IPS-15b (cell line): ENCODE results near the gene RNU7-1.

Experiments
- H3K27me3 ChIP-seq: one replicate; pipeline ENCODE4 v1.6.1; 2013; ENCODE audit warnings: low read length; ENCODE audit not compliant: control insufficient read depth, insufficient read depth
- H3K36me3 ChIP-seq: one replicate; pipeline ENCODE4 v1.6.1; 2013; ENCODE audit warnings: low read length; ENCODE audit not compliant: control insufficient read depth, insufficient read depth
- H3K4me1 ChIP-seq: one replicate; pipeline ENCODE4 v1.6.1; 2013; ENCODE audit warnings: mild to moderate bottlenecking, low read length; ENCODE audit not compliant: control insufficient read depth, insufficient read depth
- H3K4me3 ChIP-seq: one replicate; pipeline ENCODE4 v1.5.1; 2013; ENCODE audit warnings: low read depth, low read length
- H3K9ac ChIP-seq: one replicate; pipeline ENCODE4 v1.6.1; 2013; ENCODE audit warnings: low read depth, mild to moderate bottlenecking, low read length
- H3K9me3 ChIP-seq: one replicate; pipeline ENCODE4 v1.6.1; 2013; ENCODE audit warnings: mild to moderate bottlenecking, low read length; ENCODE audit not compliant: control insufficient read depth, insufficient read depth

Gene RNU7-1

DNA sequence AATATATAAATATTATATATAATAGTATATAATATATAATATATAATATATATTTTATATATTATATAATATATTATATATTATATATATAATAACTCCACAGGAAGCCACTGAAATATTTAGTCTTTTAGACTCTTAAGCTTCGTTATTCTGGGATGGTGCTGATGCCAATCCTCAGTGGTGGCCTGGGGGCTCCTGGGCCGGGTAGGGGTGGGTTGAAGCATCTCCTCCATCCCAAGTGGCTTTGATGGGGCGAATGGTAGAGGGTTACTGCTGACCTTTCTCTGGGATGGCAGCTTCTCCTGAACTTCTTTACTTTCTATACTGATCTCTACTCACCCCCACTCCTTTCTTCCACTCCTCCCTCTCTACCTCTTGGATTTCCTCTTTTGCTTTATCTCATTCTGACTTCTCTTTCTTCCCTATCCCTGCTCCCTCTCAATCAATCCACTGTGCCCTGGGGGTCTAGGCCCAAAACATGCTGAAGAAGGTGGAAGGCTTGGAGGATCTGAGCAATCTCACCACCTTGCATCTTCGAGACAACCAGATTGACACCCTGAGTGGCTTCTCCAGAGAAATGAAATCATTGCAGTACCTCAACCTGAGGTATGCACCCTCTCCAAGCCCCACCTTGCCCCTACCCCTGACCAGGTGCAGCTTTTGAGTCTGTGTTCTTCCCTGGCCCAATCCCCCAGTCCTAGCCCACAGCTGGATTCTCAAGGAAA is 34.0 kb upstream of the RNU7-1 start:
- Histone ChIP-seq H3K4me1 (peaks cover 16% of the 10 kb centered on the region), H3K9ac (no peak overlapping the region), H3K4me3 (no peak overlapping the region), H3K27me3 (peaks cover 9% of the 10 kb centered on the region), H3K9me3 (no peaks in the 10 kb centered on the region), H3K36me3 (no peaks in the 10 kb centered on the region)

DNA sequence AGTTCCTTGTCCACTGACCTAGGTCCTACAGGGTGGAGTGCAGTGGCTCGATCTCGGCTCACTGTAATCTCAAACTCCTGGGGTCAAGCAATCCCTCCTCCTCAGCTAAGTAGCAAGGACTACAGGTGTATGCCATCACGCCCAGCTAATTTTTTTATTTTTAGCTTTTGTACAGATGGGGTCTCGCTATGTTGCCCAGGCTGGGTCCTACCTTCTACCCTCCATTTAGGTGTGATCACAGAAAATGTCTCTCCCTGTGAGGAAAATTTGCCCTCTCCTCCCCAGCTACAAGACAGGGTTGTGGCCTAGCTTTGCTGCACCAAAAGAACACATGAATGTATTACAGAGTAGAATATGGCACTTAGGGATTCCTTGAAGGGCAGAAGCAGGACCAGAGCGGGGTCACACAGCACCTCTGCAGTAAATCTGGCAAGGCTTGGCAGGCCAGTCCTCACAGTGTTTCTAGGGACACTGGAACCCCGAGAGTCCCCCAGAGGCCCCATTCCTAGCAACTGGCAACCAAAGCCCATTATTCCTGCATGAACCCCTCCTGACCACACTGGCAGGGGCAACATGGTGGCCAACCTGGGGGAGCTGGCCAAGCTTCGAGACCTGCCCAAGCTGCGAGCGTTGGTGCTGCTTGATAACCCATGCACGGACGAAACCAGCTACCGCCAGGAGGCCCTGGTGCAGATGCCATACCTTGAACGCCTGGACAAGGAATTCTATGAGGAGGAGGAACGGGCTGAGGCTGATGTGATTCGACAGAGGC is 31.3 kb upstream of the RNU7-1 start:
- peaks cover 16% of the 10 kb centered on the region for H3K4me1 ChIP-seq

GRCh38 chr12:6914246-6914946 is 29.2 kb upstream of the RNU7-1 start, which contains the start of gene ENO2:
TSS of gene ENO2 (plus strand) at chr12:6914580. CDS start at chr12:6915833, 1,253 bp downstream.
- Histone ChIP-seq H3K36me3 (peaks cover 25% of the 10 kb centered on the region), H3K9me3 (no peaks in the 10 kb centered on the region), H3K4me1 (peaks cover 16% of the 10 kb centered on the region), H3K4me3 (peak within 1 kb of the TSS; percentile 86), H3K27me3 (no peaks in the 10 kb centered on the region), H3K9ac (peak within 1 kb of the TSS; percentile 76)

More for the DNA sequence above, 31.3 kb upstream of the RNU7-1 start:
- no peak overlapping the region for H3K9ac ChIP-seq
- H3K36me3 ChIP-seq = peaks cover 16% of the 10 kb centered on the region
- H3K9me3 ChIP-seq = no peaks in the 10 kb centered on the region
- H3K27me3 ChIP-seq = no peaks in the 10 kb centered on the region
- H3K4me3 ChIP-seq = no peak overlapping the region

- Histone ChIP-seq H3K9me3 (no peaks in the 10 kb centered on the region), H3K27me3 (no peaks in the 10 kb centered on the region), H3K9ac (peak overlapping the region; percentile 76), H3K4me1 (peaks cover 16% of the 10 kb centered on the region), H3K4me3 (peak overlapping the region; percentile 86), H3K36me3 (peaks cover 33% of the 10 kb centered on the region)
These were observed 28.4 kb upstream of the RNU7-1 start for GRCh38 chr12:6914947-6915788.

- Histone ChIP-seq H3K36me3 (peaks cover 33% of the 10 kb centered on the region), H3K9ac (peak overlapping the region; percentile 47)
These were observed 27.8 kb upstream of the RNU7-1 start for GRCh38 chr12:6915789-6916285.

DNA sequence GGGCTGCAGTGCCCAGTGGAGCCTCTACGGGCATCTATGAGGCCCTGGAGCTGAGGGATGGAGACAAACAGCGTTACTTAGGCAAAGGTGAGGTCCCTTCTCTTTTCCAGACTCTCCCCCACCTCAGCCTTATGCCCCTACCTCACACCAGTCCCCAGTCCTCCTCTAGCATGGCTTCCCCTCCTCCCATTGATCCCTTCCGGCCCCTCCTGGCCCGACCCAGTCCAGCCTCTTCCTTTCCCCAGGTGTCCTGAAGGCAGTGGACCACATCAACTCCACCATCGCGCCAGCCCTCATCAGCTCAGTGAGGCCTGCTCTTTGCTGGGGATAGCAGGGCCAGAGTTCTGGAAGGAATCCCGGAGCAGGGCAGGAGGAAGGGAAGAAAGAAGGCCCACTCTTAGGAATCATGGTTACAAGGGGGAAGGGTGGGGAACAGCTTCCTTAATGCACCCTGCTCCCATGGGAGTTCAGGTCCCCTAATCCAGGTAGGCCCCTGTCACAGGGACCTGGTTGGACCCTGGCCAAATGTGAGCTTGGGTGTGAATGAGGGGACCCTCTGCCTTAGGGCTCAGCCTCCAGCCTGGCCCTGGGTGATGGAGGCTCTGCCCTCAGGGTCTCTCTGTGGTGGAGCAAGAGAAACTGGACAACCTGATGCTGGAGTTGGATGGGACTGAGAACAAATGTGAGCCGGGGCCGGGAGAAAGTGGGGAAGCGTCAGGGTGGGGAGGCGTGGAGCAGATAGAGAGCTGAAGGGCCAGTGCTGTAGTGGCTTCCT is 27.0 kb upstream of the RNU7-1 start:
- peaks cover 36% of the 10 kb centered on the region for H3K36me3 ChIP-seq
- H3K4me3 ChIP-seq = peak overlapping the region; percentile 86
- peaks cover 16% of the 10 kb centered on the region for H3K4me1 ChIP-seq
- peak overlapping the region; percentile 47 for H3K9ac ChIP-seq
- no peaks in the 10 kb centered on the region for H3K27me3 ChIP-seq
- H3K9me3 ChIP-seq = no peaks in the 10 kb centered on the region

More at GRCh38 chr12:6915789-6916285, 27.8 kb upstream of the RNU7-1 start:
- Histone ChIP-seq H3K4me3 (peak overlapping the region; percentile 86), H3K9me3 (no peaks in the 10 kb centered on the region), H3K4me1 (peaks cover 16% of the 10 kb centered on the region), H3K27me3 (no peaks in the 10 kb centered on the region)

DNA sequence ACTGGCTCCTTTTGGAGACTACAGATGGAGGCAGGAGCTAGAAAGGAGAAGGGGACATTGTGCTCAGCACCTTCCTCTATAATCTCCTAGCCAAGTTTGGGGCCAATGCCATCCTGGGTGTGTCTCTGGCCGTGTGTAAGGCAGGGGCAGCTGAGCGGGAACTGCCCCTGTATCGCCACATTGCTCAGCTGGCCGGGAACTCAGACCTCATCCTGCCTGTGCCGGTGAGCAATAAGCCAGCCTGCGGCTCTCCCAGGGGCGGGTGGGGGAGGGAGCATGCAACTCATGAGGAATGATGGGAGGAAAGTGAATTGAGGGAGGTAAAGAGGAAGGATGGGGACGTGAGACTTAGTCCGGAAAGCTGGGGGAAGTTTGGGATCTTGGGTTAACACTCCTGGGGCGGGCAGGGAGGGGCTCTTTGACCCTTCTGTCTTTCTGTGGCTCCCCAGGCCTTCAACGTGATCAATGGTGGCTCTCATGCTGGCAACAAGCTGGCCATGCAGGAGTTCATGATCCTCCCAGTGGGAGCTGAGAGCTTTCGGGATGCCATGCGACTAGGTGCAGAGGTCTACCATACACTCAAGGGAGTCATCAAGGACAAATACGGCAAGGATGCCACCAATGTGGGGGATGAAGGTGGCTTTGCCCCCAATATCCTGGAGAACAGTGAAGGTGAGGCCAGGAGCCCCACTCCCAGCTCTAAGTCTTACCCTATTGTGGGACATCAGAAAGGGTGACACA is 26.0 kb upstream of the RNU7-1 start:
- Histone ChIP-seq H3K4me1 (peaks cover 16% of the 10 kb centered on the region), H3K4me3 (no peak overlapping the region), H3K27me3 (no peaks in the 10 kb centered on the region), H3K9ac (no peak overlapping the region), H3K36me3 (peaks cover 47% of the 10 kb centered on the region), H3K9me3 (no peaks in the 10 kb centered on the region)

GRCh38 chr12:6919588-6919987 is 24.0 kb upstream of the RNU7-1 start:
- no peaks in the 10 kb centered on the region for H3K9me3 ChIP-seq
- H3K9ac ChIP-seq = no peak overlapping the region
- no peaks in the 10 kb centered on the region for H3K27me3 ChIP-seq
- peaks cover 55% of the 10 kb centered on the region for H3K36me3 ChIP-seq
- H3K4me1 ChIP-seq = peaks cover 9% of the 10 kb centered on the region
- no peak overlapping the region for H3K4me3 ChIP-seq

DNA sequence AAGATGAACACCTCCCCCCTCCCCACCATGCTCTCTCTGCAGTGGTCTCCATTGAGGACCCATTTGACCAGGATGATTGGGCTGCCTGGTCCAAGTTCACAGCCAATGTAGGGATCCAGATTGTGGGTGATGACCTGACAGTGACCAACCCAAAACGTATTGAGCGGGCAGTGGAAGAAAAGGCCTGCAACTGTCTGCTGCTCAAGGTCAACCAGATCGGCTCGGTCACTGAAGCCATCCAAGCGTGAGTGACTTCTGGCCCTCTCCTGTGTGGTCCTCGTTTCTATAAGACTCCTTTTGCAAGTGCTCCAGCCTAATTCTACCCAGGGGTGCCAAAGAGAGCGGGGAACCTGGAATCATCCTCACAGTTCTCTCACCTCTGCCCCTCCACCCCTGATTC is 22.1 kb upstream of the RNU7-1 start:
- peaks cover 21% of the 10 kb centered on the region for H3K4me1 ChIP-seq
- H3K4me3 ChIP-seq = no peak overlapping the region
- no peak overlapping the region for H3K9ac ChIP-seq
- peaks cover 47% of the 10 kb centered on the region for H3K36me3 ChIP-seq
- H3K27me3 ChIP-seq = no peaks in the 10 kb centered on the region
- H3K9me3 ChIP-seq = no peaks in the 10 kb centered on the region
